Stimulated activated CD8-positive, alpha-beta memory T cell treated with anti-CD3 and anti-CD28 coated beads, Interleukin-2, amount 100 ng/mL, for 48 hours (primary cell): Measurements from ENCODE around the gene ANO3.
"Not testable (repeated sequence)": the region's sequence is repeated elsewhere in the genome, so short reads cannot be mapped to it uniquely, and the experiment has no call there.

Experiments used
- DNase-seq, 2 donors: peaks; one replicate each; pipeline ENCODE4 v3.0.0-alpha.2; 2020; ENCODE audit warnings: low read depth in 2 of 2

ANO3 gene

DNA sequence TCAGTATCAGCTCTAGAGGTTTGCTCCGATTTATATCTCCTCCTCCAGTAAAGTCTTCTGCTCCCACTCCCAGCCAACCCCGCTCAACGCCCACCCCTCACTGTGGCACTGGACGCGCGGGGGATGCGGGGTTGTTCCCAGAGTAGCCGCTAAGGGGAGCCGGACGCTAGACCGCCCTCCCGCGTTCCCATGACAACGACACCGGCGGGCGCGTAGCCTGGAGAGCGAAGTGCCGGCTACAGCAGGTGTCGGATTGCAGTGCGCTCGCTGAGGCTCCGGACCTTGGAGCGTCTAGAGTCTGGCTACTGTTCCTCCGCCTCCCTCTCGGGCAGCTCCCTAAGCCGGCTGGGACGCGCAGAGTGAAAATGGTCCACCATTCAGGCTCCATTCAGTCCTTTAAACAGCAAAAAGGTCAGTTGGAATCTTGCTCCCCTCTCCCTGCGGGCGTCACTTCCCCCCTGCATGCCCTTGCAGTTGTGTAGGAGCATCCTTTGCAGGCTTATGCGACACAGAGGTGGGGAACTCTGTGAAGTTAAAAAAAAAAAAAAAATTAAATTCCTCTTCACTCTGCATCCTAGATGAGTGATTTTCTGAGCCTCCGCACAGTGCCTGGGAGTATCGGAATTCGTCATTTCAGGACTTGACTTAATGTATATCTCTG is at the start of gene ANO3:
Gene ANO3, plus strand, starts transcription at position 220 of the 661 bp plus-strand sequence. Its CDS starts 146 bp downstream, at position 366.
- DNase-seq, result peak in 1 of 2 donors; percentile 13

GRCh38 chr11:26283852-26284408 is 48.0 kb upstream of the ANO3 start:
- no peak for DNase-seq

DNA sequence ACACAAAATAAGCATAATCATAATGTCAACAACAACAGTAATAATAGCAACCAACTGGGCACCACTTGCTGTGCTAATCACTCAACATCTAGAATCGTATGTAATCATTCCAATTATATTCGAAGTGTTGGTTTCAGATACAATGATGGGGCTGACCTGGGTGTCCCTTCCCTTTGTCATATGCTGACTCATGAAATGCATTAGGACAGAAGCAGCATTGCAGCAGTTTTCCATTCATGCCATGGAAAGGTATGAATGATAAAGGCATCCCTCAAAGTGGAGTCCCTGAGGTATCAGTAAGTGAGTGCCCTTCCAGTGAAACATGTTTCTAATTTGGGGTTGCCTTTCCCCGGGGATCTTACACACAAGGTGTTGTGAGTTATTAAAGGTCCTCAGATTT is 46.3 kb upstream of the ANO3 start:
- no peak for DNase-seq

GRCh38 chr11:26286472-26287066 is 45.4 kb upstream of the ANO3 start:
- no peak for DNase-seq

- no peak for DNase-seq
Observed at GRCh38 chr11:26287067-26287518, 44.8 kb upstream of the ANO3 start.

- no peak for DNase-seq
Observed at GRCh38 chr11:26297189-26297975, 34.5 kb upstream of the ANO3 start.

DNA sequence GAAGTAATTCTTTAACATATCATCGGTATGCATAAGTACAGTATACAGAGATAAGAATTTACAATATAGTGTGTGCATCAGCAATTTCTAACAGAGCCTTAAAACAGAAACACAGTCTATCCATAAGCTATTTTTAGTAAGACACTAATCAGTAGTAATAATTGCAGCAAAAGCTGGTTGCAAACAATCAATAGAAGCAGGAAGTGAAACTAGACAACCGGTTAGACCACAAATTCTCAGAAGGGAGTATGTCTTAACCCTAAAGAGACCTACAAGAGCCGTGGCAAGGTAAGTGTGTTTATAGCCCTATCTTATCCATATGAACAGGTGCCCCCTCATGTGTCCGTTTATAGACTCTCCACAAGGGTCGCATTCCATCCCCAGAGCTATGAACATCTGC is 15.6 kb upstream of the ANO3 start:
- DNase-seq, result not testable (repeated sequence)

GRCh38 chr11:26319906-26320305 is 12.0 kb upstream of the ANO3 start:
- DNase-seq, result no peak

DNA sequence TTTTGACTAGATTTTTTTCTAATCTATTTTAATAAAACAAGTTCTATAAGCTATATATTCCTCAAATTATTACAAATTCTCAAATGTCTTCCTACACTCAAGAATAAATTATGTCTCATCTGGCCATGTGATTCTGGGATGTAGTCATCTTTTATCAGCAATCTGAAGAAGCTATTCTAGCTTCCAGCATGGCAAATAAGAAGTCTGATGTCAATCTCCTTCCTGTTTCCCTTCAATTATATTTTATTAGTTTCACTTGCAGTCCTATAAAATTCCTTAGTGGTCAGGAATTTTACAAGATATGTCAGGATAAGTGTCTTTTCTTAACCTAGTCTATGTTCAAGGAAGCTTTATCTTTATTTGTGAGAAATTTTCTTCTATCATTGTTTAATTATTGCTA is 10.4 kb upstream of the ANO3 start:
- no peak for DNase-seq

DNA sequence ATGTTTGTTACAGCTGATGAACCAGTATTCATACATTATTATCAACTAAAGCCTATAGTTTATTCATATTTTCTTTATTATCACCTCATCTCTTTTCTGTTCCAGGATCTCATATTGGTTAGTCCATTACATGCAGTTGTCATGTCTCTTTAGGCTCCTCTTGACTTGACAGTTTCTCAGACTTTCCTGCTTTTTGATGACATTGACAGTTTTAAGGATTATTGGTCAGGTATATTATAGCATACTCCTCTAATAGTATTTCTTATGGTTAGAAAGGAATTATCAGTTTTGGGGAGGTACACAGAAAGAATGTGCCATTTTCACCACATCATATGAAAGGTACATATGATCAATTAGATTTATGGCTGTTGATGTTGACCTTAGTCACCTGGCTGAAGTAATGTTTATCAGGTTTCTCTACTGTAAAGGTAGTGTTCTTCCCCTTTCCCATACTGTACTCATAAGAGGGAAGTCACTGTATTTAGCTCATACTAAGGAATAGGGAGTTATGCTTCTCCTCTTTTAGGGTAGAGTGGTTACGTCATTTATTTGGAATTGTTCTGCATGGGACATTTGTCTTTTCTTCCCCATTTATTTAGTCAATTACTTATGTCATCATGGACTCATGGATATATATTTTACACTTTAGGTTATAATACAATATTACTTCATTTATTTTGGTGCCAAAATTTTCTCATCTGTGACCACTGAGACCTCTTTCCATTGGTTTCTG is 9.4 kb upstream of the ANO3 start:
- DNase-seq, result no peak

- no peak for DNase-seq
Observed at GRCh38 chr11:26323837-26324236, 8.1 kb upstream of the ANO3 start.

DNA sequence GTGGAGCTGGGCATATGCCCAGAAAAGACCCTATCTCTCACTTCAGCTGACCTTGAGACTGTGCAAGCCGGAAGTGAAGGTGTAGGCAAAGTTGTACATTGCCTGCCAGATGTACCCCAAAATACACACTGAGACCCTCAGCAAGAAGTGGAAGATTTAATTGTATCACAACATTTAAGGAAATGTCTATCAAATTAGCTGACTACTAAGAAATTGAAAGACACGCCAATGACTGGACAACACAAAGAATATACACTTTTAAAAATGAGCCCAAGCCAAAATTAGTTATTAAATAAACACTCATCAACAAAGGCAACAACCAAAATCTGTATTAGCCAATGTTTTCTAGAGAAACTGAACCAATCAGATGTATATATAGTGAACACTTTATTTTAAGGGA is 7.7 kb upstream of the ANO3 start:
- no peak for DNase-seq

GRCh38 chr11:26326793-26327400 is 5.0 kb upstream of the ANO3 start:
- DNase-seq, result no peak

DNA sequence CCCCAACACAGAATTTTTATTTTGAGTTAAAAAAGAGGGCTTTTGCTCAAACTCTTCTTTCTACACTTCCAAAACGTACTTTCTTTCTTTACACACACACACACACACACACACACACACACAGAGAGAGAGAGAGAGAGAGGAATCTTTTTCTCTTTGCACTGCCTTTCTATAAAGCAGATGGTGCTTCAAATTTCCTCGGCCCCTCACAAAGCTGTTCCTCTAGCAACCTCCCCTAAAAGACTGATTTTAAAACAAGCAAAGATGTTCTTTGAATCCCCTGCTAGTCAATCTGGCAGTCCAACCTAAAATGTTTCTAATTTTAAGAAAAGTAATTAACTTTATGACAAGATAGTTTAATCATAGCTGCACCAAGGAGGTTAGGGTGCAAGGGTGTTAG is 2.7 kb upstream of the ANO3 start:
- no peak for DNase-seq

GRCh38 chr11:26330262-26330661 is 1.7 kb upstream of the ANO3 start:
- DNase-seq, result no peak

- DNase-seq, result no peak
Observed at GRCh38 chr11:26332572-26332915, 614 bp downstream of the ANO3 start.

GRCh38 chr11:26333906-26334305 is 2.0 kb downstream of the ANO3 start:
- no peak for DNase-seq

DNA sequence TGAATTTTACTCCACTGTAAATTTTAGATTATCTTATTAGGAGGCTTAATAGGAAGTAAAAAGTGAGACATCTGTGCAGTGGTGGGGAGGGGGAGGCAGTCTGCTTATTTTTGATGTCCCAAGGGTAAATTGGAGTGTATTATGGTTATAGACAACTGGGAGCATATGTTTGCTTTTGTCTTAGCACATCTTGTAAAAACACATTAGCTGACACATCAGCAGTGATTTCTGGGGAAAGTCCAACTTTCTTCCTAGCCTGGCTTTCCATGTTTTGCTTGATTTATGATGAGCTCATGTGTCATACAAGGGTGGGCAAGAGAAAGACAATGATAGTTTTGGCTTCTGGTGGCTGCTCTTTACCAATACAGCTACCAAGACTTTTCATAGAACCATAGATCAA is 4.0 kb downstream of the ANO3 start:
- no peak for DNase-seq

GRCh38 chr11:26344647-26345046 is 12.7 kb downstream of the ANO3 start:
- DNase-seq, result no peak

GRCh38 chr11:26348776-26349175 is 16.8 kb downstream of the ANO3 start:
- DNase-seq, result no peak

DNA sequence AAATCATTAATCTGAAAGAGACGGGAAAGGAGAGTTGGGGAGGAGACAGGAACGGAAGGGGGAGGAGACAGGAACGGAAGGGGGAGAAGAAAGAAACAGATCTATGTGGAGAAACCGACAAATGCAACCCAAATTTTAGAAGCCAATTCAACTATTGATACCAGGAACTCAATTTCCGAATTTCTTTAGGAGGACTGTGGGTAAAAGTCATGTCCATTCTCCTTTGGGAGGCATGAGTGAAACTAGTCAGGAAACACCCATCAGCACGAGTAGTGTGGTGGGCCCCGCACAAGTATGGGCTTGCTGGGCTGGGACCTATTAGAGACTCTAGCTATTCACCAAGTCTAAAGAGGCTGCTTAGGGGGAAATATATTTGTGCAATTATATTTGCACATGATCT is 18.1 kb downstream of the ANO3 start:
- no peak for DNase-seq

- DNase-seq, result no peak
Observed at GRCh38 chr11:26353010-26353409, 21.1 kb downstream of the ANO3 start.
